ENCODE results near the gene IGF2BP3. TPM values are rescaled to one million over a fixed set of nuclear protein-coding genes. Genes with fewer than 3 reads are reported as not detected.

Gene IGF2BP3
- total and polyA plus RNA-seq, 12 donors: 0.03 to 67.4 (median 0.68) TPM; not detected in 3

DNA sequence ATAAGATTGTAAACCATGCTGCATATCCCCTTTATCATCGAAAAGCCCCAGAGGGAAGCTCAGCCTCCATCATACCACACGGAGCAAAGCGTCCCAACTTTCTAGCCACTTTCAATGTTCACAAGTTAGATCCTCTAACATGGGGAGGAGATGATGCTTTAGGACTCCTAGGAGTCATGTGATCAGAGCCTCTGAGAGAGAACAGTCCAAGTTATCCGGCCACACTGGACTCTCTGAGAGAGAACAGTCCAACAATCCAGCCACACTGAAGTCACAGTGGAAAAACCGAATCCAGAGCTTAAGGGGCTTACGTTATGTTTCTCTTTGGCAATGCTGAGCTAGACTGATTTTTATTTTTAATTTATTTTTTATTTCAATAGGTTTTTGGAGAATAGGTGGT lies 98.6 kb downstream of the IGF2BP3 start:
- TF ChIP-seq POLR2A (IDR thresholded peaks at IDR 0.05): no peak
- TF ChIP-seq, protein P1, sequence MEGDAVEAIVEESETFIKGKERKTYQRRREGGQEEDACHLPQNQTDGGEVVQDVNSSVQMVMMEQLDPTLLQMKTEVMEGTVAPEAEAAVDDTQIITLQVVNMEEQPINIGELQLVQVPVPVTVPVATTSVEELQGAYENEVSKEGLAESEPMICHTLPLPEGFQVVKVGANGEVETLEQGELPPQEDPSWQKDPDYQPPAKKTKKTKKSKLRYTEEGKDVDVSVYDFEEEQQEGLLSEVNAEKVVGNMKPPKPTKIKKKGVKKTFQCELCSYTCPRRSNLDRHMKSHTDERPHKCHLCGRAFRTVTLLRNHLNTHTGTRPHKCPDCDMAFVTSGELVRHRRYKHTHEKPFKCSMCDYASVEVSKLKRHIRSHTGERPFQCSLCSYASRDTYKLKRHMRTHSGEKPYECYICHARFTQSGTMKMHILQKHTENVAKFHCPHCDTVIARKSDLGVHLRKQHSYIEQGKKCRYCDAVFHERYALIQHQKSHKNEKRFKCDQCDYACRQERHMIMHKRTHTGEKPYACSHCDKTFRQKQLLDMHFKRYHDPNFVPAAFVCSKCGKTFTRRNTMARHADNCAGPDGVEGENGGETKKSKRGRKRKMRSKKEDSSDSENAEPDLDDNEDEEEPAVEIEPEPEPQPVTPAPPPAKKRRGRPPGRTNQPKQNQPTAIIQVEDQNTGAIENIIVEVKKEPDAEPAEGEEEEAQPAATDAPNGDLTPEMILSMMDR (IDR thresholded peaks at IDR 0.05): no peak
- Histone ChIP-seq H3K4me1 (replicated peaks in 1 of 2) (no peaks in the 10 kb centered on the region), H3K4me3 (no peak overlapping the region), H3K36me3 (replicated peaks in 1 of 2) (no peaks in the 10 kb centered on the region), H3K27ac (no peak overlapping the region), H3K9me3 (replicated peaks in 1 of 3) (no peaks in the 10 kb centered on the region), H3K27me3 (no peaks in the 10 kb centered on the region)
- no peak for DNase-seq
- intact Hi-C loops (cut with DNase I): no loop called here
- 78 to 86% (median 82%) methylated on average over 6 of the region's 6 CpGs for WGBS, 4 donors

DNA sequence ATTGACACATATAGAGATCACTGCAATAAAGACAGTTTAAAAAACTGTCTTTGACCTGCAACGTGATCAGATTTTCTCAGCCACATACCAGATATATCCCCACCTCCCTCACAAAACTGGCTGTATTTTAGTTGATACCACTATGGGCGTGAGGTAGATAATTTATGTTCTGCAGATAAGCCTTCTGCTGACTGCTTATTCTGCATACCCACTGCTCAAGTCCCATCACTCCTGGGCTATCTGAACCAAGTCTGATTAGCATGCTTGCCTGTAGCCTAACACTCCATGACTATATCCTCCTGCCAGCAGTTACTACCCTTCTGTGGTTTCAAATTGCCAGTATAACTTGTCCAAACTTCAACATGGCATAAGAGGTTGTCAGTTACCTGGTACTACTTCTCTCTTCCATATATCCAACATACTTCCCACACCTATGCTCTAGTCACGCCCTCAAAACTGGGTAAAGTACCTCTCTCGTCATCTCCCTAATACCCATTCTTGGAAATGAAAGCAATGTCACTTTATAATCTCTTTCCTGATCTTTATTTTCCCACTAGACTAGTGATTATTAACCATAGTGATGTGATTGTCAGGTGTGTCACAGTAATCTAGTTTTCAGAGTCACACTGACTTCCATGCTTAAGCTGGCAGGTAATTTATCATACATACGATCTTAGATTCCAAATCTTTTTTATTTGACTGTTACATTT lies 100.4 kb downstream of the IGF2BP3 start:
- no peaks in the 10 kb centered on the region for H3K9me3 ChIP-seq (replicated peaks in 1 of 3)
- no peak overlapping the region for H3K4me3 ChIP-seq
- TF ChIP-seq, protein P1 (IDR thresholded peaks at IDR 0.05): no peak
- no peak for TF ChIP-seq POLR2A (IDR thresholded peaks at IDR 0.05)
- 71 to 80% (median 72%) methylated on average over 5 of the region's 5 CpGs for whole genome bisulfite sequencing, 4 donors
- no peak for DNase-seq
- no peaks in the 10 kb centered on the region for H3K36me3 ChIP-seq (replicated peaks in 1 of 2)
- H3K4me1 ChIP-seq (replicated peaks in 1 of 2): no peaks in the 10 kb centered on the region
- H3K27ac ChIP-seq: no peak overlapping the region
- no peaks in the 10 kb centered on the region for H3K27me3 ChIP-seq
- intact Hi-C loops (cut with DNase I): no loop called here

DNA sequence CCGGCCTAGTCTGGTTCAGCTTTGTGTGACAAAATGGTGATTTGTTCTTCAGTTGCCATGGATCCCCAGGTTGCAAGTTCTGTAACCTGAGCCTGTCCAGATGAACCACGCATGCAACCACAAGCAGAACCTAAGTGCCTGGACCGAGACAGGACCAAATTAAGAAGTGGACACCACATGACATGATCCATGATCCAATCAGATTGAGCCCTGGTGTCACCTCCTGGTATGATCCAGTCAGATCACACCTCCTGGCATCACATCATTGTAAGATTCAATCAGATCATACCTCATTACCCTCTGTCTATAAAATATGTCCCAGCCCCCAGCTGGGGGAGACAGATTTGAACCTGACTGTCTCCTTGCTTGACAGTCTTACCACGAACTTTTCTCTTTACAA lies 101.2 kb downstream of the IGF2BP3 start:
- no peak for DNase-seq
- no peaks in the 10 kb centered on the region for H3K27me3 ChIP-seq
- no peaks in the 10 kb centered on the region for H3K4me1 ChIP-seq (replicated peaks in 1 of 2)
- 82 to 91% (median 88%) methylated on average over 4 of the region's 4 CpGs for WGBS, 4 donors
- intact Hi-C loops (cut with DNase I): no loop called here
- TF ChIP-seq POLR2A (IDR thresholded peaks at IDR 0.05): no peak
- TF ChIP-seq, protein P1 (IDR thresholded peaks at IDR 0.05): no peak
- no peaks in the 10 kb centered on the region for H3K36me3 ChIP-seq (replicated peaks in 1 of 2)
- H3K27ac ChIP-seq: no peak overlapping the region
- no peaks in the 10 kb centered on the region for H3K9me3 ChIP-seq (replicated peaks in 1 of 3)
- no peak overlapping the region for H3K4me3 ChIP-seq

DNA sequence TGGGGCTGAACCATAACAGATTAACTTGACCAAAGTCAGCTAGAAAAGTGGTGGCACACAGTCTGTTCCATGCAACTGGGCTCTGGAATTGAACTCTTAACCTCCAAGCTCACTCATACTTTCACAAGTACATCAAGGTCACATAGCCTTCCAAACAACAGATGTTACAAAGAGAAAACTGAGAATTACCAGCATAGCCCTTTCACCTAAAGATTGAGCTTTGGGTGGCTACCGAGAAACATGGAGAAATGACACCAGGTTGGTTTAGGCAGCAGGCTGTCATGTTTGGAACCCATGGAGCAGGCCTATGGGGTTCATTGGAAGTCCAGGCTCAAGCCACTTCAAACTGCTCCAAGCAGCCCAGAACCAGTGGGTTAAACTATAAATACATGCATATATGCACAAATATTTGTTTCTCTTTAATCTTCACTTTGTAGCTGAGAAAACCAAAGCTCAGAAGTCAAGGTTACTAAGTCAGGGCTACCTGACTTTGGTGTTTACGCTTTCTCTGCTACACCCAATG lies 112.1 kb downstream of the IGF2BP3 start:
- Histone ChIP-seq H3K27ac (no peak overlapping the region), H3K27me3 (no peaks in the 10 kb centered on the region), H3K4me3 (no peak overlapping the region), H3K4me1 (replicated peaks in 1 of 2) (peaks cover 0 to 4% of the 10 kb centered on the region in 2 donors), H3K9me3 (replicated peaks in 1 of 3) (no peaks in the 10 kb centered on the region), H3K36me3 (replicated peaks in 1 of 2) (no peaks in the 10 kb centered on the region)
- no peak for TF ChIP-seq POLR2A (IDR thresholded peaks at IDR 0.05)
- TF ChIP-seq, protein P1 (IDR thresholded peaks at IDR 0.05): no peak
- DNase-seq: no peak
- WGBS, 4 donors: 90 to 96% (median 92%) methylated on average over 2 of the region's 2 CpGs
- intact Hi-C loops (cut with DNase I): no loop called here
